GF-D8 (cell line): ENCODE results near the gene EYS.

Source experiments
- DNase-seq: peaks from one replicate; lab custom pipeline; 2025; lab: John Stamatoyannopoulos, UW

EYS gene

DNA sequence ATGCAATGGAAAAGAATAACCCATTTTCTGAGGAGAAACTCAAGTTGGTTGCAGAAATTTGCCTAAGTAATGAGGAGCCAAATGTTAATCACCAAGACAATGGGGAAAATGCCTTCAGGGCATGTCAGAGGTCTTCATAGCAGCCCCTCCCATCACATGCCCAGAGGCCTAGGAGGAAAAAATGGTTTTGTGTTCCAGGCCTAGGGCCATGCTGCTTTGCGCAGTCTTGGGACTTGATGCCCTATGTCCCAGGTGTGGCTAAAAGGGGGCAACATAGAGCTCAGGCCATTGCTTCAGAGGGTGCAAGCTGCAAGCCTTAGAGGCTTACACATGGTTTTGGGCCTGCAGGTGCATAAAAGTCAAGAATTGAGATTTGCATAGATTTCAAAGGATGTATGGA is 485.9 kb downstream of the EYS start:
- no peak for DNase-seq

DNA sequence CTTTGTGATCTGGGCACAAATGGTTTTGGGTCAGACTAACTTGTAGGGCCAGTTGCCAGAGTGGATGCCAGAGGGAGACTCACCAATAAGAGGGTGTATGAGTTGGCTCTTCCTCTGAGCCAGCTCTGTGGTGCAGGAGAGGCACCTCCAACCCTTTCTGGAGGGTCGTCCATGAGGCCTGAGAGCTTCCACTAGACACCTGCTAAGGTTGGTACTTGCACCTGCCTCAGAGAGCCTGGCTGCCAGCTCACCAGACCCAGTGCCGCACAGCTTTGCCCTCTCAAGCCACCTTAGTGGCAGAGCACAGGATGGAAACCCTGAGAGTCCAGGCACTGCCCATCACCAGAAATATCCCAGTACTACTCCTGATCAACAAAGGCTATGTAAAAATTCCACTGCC is 504.3 kb downstream of the EYS start:
- no peak for DNase-seq

DNA sequence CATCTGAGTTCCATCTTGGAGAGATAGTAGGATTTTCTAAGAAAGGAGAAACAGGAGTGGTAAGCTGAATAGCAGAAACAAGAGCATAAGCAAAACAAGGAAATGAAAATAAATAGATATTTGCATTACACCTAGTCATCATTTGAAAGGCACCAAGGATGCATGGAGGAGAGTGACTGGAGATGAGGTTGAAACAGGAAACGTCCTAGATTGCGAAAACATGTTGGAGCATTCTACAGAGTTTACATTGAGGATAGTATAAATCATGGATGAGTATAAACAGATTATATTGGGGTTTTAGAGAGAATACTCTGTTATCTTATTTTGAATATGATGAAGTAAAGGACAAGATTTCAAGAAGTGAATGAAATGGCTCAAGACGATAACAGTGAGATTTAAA is 507.3 kb downstream of the EYS start:
- no peak for DNase-seq

DNA sequence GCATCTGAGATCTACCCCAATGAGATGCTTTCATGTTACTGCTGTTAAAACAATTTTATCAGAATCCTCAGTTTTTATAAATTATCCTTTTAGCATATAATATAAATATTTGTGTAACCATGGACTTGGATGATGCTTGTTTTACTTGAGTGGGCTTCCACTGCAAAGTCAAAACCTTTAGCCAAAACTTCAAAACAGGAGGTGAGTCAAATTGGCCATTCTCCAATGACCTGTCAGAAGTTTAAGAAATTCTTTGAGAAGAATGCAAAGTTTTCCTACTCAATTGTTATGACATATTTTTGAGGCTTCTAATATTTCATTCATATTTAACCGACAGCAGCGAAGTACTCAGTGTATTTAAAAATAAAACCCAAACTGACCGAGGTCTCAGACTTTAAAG is 507.9 kb downstream of the EYS start:
- DNase-seq: no peak

DNA sequence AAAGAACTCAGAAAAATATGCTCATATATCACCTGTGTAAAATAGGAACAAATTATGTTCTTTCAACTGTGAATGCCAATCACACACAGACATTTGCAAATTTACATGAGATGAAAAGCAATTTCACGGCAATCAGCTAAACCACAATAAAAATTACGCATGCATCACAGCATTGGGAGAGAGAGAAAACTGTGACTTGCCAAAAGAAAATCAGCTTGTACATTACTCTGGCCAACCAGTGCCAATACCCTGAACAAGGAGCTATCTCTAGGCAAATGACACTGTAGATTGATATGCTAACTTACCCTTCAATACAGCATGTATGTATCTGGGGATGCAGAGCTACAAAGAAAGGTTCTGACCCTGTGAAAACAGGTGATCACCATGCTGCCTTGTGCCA is 515.6 kb downstream of the EYS start:
- no peak for DNase-seq

DNA sequence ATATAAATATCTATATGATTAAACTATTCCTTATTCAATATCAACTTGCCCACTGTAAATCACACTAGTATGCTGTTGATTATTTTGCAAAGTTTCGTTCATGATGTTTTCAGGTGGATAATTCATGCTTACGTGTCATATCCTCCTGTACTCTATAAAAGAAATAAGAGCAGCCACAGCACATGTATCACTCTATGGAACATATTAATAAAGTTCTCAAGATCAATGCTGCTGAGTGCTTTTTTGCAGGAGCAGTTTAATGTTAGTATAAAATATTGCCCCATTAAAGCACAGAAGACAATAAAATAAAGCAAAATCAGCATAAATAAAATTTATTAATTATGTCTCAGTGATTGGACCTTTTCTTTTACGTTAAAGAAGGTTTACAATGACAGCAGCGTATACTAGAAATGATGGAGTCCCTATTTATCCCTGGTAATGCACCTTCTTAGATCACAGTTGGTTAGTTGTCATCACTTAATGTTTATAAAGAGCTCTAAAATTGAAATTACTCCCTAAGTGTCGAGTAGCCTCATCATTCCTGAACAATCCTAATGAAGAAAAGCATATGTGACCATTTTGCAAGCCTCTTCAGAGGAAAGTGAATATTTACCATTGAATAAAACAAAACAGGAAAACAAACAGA is 517.7 kb downstream of the EYS start:
- DNase-seq: no peak

DNA sequence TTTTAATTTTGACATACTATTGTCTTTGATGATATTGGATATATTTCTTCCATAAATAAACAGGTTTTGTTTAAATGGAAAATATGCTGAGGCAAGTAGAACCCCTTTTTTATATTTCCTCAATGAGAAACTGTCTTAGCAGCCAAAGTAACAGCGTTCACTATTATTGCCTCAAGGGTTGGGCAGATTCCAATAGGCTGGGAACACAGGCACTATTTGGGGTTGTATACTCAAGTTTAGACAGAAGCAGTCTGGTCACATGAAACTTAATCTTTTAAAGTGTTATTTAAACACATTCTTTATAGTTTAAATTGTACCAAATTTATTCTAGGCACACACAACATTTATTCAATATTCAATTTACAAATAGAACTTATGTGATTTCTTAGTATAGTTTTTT is 520.2 kb downstream of the EYS start:
- no peak for DNase-seq

DNA sequence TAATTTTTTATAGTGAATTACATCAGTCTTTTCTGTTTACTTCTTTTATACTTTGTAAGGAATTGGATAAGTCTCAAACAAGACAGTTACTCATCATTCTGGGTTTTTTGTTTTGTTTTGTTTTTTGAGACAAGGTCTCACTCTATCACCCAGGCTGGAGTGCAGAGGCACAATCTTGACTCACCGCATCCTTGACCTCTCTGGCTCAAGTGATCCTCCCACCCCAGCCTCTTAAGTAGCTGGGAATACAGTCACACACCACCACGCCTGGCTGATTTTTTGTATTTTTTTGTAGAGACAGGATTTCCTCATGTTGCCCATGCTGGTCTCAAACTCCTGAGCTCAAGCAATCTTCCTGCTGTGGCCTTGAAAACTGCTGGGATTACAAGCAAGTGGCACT is 524.3 kb downstream of the EYS start:
- DNase-seq: no peak

DNA sequence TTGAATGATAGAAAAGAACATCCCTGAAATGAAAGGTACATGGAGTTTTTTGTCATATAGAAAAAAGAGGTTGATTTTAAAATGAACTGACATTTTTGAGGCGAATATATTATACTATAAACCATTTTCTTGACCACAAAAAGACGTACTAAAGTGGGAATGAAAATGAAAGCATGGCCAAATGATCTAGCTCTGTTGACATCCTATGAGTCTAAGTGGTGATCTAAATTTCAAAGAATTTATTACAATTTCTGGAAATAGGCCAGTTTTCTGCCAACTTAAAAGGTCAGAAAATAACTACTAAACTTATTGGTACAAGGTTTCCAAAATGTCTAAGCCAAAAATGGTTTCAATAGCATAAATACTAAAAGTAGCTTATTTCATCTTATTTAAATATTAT is 536.8 kb downstream of the EYS start:
- DNase-seq: no peak

DNA sequence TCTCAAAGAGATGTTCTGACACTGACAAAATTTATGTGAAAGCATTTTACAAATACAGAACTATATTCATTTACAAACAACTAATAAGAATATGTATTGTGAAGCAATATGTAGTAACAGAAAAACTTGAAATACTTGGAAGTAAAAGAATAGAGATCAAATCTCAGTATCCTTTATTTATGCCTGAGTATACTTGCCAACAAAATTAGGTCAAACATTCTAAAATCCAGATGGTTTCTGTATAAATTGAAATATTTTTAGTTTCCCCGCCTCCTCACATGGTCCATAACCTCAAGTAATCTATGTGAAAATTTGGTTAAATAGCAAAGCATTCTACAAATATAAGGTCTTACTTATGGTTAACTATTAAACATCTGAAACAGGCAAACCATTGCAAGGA is 545.4 kb downstream of the EYS start:
- no peak for DNase-seq

DNA sequence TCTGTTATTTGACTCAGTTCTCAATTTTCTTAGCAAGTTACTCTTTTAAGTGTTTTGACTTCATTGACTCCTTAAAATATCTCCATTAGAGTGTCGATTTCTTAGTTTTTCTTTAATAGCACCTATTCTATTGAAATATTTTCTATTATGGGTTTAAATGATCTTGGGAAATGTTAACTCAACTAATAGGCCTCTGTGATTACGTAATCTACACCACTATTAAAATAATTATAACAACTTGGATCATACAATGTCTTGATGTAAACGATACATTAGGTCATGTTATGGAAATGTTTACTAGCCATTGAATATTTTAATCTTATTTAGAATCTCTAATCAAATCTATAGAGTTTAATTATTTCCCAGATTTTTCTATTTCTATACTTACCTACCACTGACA is 550.0 kb downstream of the EYS start:
- no peak for DNase-seq

DNA sequence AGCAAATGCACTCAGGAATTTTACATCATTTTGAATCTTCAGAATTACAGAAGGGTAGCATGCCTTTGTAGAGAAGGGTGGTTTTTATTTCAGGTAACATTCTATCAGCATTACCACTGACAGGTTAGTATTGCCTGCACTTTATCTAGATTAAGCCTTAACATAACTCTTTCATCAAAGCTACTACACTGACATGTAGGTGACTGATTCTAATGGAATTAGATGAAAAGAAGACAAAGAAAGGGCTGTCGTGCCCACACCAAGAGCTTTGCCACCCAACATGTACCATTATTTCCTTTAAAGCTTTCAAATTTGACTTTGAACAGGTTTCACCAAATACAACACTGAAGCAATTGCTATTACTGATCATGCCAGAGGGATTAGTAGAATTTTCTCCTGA is 551.9 kb downstream of the EYS start:
- DNase-seq: no peak

DNA sequence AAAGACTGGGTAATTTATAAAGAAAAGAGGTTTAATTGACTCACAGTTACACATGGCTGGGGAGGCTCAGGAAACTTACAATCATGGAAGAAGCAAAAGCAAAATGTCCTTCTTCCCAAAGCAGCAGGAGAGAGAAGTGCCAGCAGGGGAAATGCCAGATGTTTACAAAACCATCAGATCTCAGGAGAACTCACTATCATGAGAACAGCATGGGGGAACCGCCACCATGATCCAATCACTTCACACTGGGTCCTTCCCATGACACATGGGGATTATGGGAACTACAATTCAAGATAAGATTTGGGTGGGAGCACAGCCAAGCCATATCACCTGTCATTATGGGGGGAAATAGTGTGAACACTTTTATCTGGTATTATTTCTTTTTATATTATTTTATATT is 557.2 kb downstream of the EYS start:
- DNase-seq: no peak

DNA sequence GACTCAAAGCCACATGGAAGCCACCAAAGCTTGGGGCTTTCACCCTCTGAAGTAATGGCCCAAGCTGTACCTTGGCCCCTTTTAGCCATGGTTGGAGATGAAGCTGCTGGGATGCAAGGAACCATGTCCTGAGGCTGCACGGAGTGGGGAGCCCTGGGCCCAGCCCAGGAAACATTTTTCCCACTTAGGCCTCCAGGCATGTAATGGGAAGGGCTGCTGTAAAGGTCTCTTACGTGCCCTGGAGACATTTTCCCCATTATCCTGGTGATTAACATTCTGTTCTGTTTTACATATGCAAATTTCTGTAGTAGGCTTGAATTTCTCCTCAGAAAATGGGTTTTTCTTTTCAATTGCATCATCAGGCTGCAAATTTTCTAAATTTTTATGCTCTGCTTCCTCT is 558.2 kb downstream of the EYS start:
- no peak for DNase-seq

DNA sequence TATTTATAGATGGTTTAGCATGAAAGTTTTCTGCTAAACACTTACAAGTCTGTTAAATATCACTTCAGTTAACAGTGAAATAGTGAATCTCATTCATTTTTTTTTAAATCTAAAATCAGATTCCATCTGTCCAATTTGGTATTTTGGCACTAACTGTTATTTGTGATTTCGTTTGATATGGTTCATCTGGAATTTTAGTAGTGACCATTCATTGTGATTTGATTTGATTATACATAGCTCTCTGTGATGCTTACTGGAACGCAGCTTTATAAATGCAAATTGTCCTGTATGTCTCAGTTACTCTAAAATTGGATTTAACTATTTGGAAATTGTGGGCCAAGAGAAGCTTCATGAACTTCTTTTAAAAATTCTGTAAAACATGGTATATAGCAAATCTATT is 571.5 kb downstream of the EYS start:
- DNase-seq: no peak

DNA sequence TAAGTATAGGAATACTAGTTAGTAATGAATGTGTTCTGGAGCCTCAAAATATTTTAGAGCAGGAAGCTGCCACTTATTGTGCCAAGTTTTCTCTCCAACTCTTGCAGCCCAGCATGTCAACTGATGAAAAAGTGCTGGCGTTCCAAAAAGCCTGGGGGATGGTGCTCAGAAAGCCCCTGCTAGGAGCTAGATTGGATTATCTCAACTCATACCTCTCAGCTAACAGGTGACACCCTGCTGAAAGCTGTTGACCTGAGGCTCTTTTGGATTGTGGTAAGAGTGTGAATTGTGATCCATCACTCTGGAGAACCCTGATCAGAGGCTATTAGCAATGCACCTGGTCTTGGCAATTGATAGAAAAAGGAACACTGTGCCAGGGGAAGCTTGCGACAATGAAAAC is 580.4 kb downstream of the EYS start:
- no peak for DNase-seq

DNA sequence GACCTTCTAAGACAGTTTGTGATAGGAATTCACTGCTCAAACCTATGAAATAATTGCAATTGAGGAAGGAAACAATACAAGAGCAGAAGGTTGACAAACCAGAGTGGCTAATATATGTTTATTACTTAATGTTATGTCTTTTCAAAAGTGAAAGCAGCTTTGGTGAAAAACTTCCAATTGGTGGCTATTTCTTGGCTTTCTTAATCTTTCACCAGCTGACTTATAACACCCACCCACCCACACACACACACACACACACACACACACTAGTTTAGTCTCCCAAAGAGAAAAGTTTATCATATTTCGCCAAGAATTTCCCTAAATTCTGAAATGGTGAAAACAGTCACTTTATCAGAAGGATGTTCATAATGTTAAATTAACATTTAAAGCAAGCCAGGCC is 583.5 kb downstream of the EYS start:
- DNase-seq: no peak

DNA sequence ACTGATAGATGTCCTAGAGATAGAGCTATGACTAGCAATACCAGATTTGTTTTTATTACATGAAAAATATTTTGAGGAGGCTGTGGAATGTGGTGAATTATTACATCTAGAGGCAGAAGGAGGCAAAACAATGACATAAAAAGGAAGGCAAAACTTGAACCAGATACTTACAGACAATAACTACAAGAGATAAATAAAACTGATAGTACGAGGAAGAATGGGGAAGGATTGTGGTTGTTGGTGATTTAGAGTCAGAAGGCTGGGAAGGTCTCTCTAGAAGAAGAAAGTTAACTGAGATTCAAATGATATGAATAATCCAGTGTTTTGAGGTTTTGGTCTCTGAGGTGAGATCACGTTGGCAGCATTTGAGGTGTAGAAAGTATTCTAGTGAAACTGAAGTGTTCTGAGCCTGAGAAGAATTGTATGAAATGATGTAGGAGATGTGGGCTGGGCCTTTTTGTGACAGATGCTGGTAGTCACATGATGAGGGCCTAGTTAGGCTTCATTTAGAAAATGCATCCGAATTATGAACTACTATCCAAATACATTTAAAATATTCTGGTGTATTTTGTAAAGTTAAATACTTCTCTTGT is 589.1 kb downstream of the EYS start:
- no peak for DNase-seq

DNA sequence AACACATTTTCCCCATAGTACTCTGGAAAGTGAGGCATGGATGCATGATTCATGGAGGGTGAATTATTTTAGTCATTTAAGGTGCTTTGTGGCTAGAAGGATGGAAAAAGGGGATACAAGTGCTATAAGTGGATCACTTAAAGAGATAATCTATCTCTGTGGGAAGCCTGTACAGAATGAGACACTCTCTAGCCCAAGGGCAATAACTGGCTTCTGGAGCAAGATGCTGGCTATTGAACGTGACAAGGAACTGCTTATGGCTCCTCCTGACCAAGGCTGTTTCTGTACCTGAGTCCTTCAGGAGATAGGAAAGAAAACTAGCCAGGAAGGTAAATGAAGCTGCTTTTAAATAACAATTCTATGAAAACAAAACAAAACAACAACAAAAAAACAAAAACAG is 590.7 kb downstream of the EYS start:
- DNase-seq: no peak

DNA sequence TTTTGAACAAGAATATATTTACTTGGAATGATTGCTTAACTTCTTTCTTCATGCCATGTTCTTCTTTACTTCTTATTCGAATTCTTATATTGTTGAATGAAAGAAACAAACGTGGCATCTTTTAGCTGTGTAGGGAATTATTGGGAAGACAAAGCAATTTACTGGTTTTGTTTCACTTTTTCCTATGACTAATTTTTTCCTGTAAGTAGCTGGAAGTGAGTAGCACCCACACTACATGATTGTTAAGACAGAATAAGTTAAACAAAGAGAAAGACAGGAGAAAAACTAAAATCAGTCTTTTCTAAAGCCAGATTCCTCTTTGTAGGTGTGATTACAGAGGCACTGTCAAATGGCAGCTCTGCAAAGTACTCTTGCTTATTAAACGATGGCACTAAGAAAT is 593.4 kb downstream of the EYS start:
- no peak for DNase-seq

DNA sequence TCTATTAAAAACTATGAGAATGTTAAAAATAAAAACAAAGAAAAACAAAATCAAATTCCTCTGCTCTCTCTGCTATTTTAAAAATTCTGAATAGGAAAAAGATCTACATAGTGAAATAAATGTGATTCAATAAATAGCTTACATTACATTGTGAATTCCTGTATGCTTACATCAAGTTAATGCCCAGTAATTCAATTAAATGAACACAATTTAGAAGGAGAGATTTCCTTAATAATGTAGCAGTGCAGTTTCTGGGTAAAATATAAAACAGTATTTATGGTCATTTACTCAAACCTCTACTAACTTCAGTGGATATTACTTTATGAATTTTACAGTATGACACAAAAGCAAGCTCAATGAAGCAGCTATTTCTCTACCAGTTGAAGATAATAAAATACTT is 594.6 kb downstream of the EYS start:
- no peak for DNase-seq

DNA sequence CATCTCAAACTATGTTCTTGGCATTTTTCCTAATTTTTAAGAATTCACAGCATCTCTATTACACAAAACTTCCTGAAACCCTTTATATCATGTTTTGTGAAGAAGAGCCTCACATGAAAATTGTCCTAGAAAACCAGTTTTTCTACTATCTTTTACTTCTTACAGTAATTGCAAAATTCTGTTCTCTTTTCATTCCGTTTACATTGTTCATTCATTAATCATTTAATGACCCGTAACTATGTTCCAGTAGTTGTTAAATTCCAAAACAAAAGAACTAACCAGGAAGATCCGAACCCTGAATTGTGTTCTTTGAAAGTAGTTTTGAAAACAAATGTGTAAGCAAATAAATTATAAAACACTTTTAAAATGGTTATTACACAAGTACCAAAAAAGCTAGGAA is 597.0 kb downstream of the EYS start:
- DNase-seq: no peak

DNA sequence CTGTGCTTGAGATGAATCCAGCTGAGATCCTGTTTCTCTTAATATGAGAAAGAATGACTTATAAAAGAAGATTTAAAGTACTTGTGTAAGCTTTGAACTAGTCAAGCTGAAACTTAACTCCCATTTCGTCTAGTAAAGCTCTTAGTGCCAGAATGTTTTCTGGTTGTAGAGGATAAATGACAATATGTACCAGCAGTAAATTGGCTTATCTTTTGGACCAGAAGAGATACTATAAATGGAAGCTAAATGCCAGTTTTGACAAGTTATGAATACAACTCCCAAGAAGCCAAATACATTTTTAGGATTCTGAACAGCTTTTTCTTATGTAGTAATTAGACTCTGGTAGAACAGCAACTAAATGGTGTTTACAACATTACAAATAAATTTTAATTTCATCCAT is 608.7 kb downstream of the EYS start:
- DNase-seq: no peak

DNA sequence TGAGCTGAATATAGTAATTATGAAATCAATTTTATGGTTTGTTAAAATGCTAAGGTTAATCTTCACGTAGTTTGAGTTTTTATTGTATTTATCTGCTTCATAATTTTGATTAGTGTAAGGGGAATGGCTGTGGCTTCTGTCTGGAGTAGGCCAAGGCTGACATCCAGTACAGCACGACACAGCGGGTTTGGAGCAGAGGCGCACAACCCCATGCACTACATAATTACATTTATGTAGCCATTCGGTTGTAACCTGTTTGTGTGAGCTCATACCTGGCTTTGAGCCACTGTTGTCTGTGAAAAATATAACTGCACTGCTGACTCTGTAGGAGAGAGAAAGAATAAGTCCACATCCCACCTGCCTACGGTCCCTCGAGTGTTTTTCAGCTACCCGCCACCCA is 615.5 kb downstream of the EYS start:
- no peak for DNase-seq

DNA sequence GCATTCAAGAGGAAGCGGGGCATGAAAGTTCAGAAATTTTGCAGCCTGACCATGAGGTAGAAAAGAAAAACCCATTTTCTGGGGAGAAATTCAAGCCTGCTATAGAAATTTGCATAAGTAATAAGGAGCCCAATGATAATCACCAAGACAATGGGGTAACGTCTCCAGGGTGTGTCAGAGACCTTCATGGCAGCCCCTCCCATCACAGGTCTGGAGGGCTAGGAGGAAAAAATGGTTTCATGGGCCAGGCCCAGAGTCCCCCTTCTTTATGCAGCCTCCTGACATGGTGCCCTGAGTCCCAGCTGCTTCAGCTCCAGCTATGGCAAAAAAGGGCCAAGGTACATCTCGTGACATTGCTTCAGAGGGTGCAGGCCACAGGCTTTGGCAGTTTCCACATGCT is 618.5 kb downstream of the EYS start:
- no peak for DNase-seq
